DMS114 treated with DMSO at 0.1 percent for 48 hours (cell line): Measurements from ENCODE around the gene NARF.
"Not testable (repeated sequence)": the region's sequence is repeated elsewhere in the genome, so short reads cannot be mapped to it uniquely, and the experiment has no call there.

Experiments used
- DNase-seq: peaks from one replicate; lab custom pipeline; 2025; ENCODE audit not compliant: unreplicated experiment; lab: John Stamatoyannopoulos, UW

Gene NARF

GRCh38 chr17:82445542-82445941 is 13.0 kb upstream of the NARF start:
- DNase-seq: no peak

- no peak for DNase-seq
Observed at GRCh38 chr17:82446124-82446523, 12.4 kb upstream of the NARF start.

GRCh38 chr17:82446649-82447048 is 11.9 kb upstream of the NARF start:
- DNase-seq: no peak

GRCh38 chr17:82447876-82448275 is 10.7 kb upstream of the NARF start:
- DNase-seq: no peak

- DNase-seq: no peak
Observed at GRCh38 chr17:82449131-82449882, 9.2 kb upstream of the NARF start.

- no peak for DNase-seq
Observed at GRCh38 chr17:82449883-82450356, 8.6 kb upstream of the NARF start.

- peak; percentile 75 for DNase-seq
Observed at GRCh38 chr17:82450357-82451106, 8.0 kb upstream of the NARF start, which contains the start of gene CYBC1. Gene CYBC1, minus strand, starts transcription at chr17:82450752. Its CDS starts 1,498 bp downstream, at chr17:82449254.

GRCh38 chr17:82452162-82452561 is 6.4 kb upstream of the NARF start:
- no peak for DNase-seq

GRCh38 chr17:82453151-82453550 is 5.4 kb upstream of the NARF start:
- DNase-seq: not testable (repeated sequence)

- DNase-seq: not testable (repeated sequence)
Observed at GRCh38 chr17:82453706-82454105, 4.8 kb upstream of the NARF start.

- DNase-seq: no peak
Observed at GRCh38 chr17:82457073-82457928, 1.2 kb upstream of the NARF start.

- DNase-seq: peak; percentile 75
Observed at GRCh38 chr17:82457929-82458178, 687 bp upstream of the NARF start.

- DNase-seq: no peak
Observed at GRCh38 chr17:82458885-82459424, 414 bp downstream of the NARF start.

- DNase-seq: not testable (repeated sequence)
Observed at GRCh38 chr17:82459936-82460335, 1.4 kb downstream of the NARF start.

GRCh38 chr17:82461827-82462524 is 3.4 kb downstream of the NARF start:
- no peak for DNase-seq

- no peak for DNase-seq
Observed at GRCh38 chr17:82463391-82463790, 4.8 kb downstream of the NARF start.

- DNase-seq: no peak
Observed at GRCh38 chr17:82463925-82464566, 5.5 kb downstream of the NARF start.

- DNase-seq: no peak
Observed at GRCh38 chr17:82464567-82464929, 6.0 kb downstream of the NARF start.

- no peak for DNase-seq
Observed at GRCh38 chr17:82465023-82465603, 6.6 kb downstream of the NARF start.

- no peak for DNase-seq
Observed at GRCh38 chr17:82468692-82469091, 10.2 kb downstream of the NARF start.
